B cell (primary cell): ENCODE data around the gene MYLK4. TPM values are rescaled to one million over a fixed set of nuclear protein-coding genes. Genes with fewer than 3 reads are reported as not detected.
A peak's percentile ranks its signal among the peaks of the same experiment; 100 is the strongest.

ENCODE experiments used
- ATAC-seq: fragments of 200-7000 bp; cut with Tn5 transposase; one replicate; pipeline ENCODE4 v1.10.0; 2021; ENCODE audit warnings: low read depth, mild to moderate bottlenecking, moderate number of reproducible peaks, moderate library complexity
- CTCF ChIA-PET: fragments of 350-600 bp; sonication (Branson Sonifier 250); formaldehyde crosslinking; loops from one replicate; lab custom pipeline; 2021; ENCODE audit warnings: antibody characterized with exemption, inconsistent platforms; lab: Charles Lee
- POLR2A ChIA-PET: fragments of 350-600 bp; sonication (Branson Sonifier 250); formaldehyde crosslinking; loops from one replicate; lab custom pipeline; 2021; ENCODE audit warnings: antibody characterized with exemption; lab: Charles Lee
- DNase-seq: peaks from one replicate; pipeline ENCODE4 v3.0.0; 2013
- H2AFZ ChIP-seq: 2 replicates; pipeline ENCODE4 v1.6.1; 2012; ENCODE audit warnings: mild to moderate bottlenecking, low read depth, low read length; ENCODE audit not compliant: insufficient read depth, poor library complexity, severe bottlenecking
- H3K27ac ChIP-seq, 2 donors: 1 replicate in 1 of 2; 2 replicates in 1 of 2; pipeline ENCODE4 v1.5.1; 2012 to 2013; ENCODE audit warnings: low read length in 2 of 2, mild to moderate bottlenecking in 2 of 2, moderate library complexity in 1 of 2
- H3K27me3 ChIP-seq, 4 experiments: fragments of 200-600 bp in 1 of 4; sonication (generic) in 1 of 4; replicated peaks in 1 of 4; 1 replicate in 2 of 4; 2 replicates in 2 of 4; pipeline versions ENCODE4 v1.6.1 to v1.7.0; 2013 to 2016; ENCODE audit warnings: low read length in 3 of 4, mild to moderate bottlenecking in 2 of 4, mixed read lengths in 1 of 4, moderate library complexity in 1 of 4; ENCODE audit not compliant: insufficient read depth in 4 of 4, control insufficient read depth in 3 of 4; ENCODE audit errors: control extremely low read depth in 1 of 4
- H3K36me3 ChIP-seq, 2 experiments: replicated peaks in 1 of 2; 1 replicate in 1 of 2; 2 replicates in 1 of 2; pipeline versions ENCODE4 v1.6.1 to v1.7.1; 2013; ENCODE audit warnings: low read length in 1 of 2; ENCODE audit not compliant: insufficient read depth in 2 of 2, control insufficient read depth in 1 of 2; ENCODE audit errors: control extremely low read depth in 1 of 2, extremely low read depth in 1 of 2
- H3K4me1 ChIP-seq, 2 donors: fragments of 200-600 bp in 1 of 2; sonication (generic) in 1 of 2; 1 replicate in 1 of 2; 2 replicates in 1 of 2; pipeline versions ENCODE4 v1.5.1 to v1.6.1; 2013 to 2017; ENCODE audit warnings: low read length in 2 of 2; ENCODE audit not compliant: control insufficient read depth in 2 of 2, insufficient read depth in 2 of 2
- H3K4me2 ChIP-seq: replicated peaks from 2 replicates; pipeline ENCODE3; 2012; ENCODE audit warnings: mild to moderate bottlenecking, low read depth, low read length; ENCODE audit not compliant: poor library complexity, severe bottlenecking
- H3K4me3 ChIP-seq, 5 experiments: fragments of 200-600 bp in 1 of 5; sonication (generic) in 1 of 5; 1 replicate in 3 of 5; 2 replicates in 2 of 5; pipeline versions ENCODE4 v1.5.1 to v1.7.0; 2011 to 2016; ENCODE audit warnings: low read length in 4 of 5, mild to moderate bottlenecking in 4 of 5, low read depth in 2 of 5, control low read depth in 1 of 5, moderate library complexity in 1 of 5; ENCODE audit not compliant: insufficient read depth in 1 of 5; ENCODE audit errors: control extremely low read depth in 1 of 5, extremely low read depth in 1 of 5
- H3K79me2 ChIP-seq: fragments of 200-600 bp; sonication (generic); one replicate; pipeline ENCODE4 v1.6.0; 2016; ENCODE audit warnings: low read length; ENCODE audit not compliant: control insufficient read depth, insufficient read depth
- H3K9ac ChIP-seq: fragments of 200-600 bp; sonication (generic); 2 replicates; pipeline ENCODE4 v1.6.1; 2017; ENCODE audit warnings: mild to moderate bottlenecking, low read length, moderate library complexity
- H3K9me3 ChIP-seq, 3 donors: one replicate each; pipeline versions ENCODE4 v1.6.1 to v1.7.1; 2013; ENCODE audit warnings: low read length in 2 of 3; ENCODE audit not compliant: control insufficient read depth in 2 of 3, insufficient read depth in 1 of 3; ENCODE audit errors: control extremely low read depth in 1 of 3
- H4K20me1 ChIP-seq: 2 replicates; pipeline ENCODE4 v1.6.0; 2012; ENCODE audit warnings: mild to moderate bottlenecking, low read length; ENCODE audit not compliant: insufficient read depth, control insufficient read depth, poor library complexity, severe bottlenecking
- H3K27ac Mint-ChIP-seq: one replicate; pipeline ENCODE4 v1.8.0; 2021; ENCODE audit warnings: mixed read lengths
- H3K27me3 Mint-ChIP-seq: one replicate; pipeline ENCODE4 v1.8.0; 2021; ENCODE audit warnings: mixed read lengths
- H3K4me1 Mint-ChIP-seq: one replicate; pipeline ENCODE4 v1.8.0; 2021; ENCODE audit warnings: mixed read lengths
- H3K4me3 Mint-ChIP-seq: one replicate; pipeline ENCODE4 v1.8.0; 2021; ENCODE audit warnings: mixed read lengths
- H3K9me3 Mint-ChIP-seq: one replicate; pipeline ENCODE4 v1.8.0; 2022; ENCODE audit warnings: mixed read lengths; ENCODE audit not compliant: insufficient read depth
- EZH2 ChIP-seq: IDR thresholded peaks from 2 replicates; pipeline ENCODE4 v1.6.1; 2012; ENCODE audit warnings: borderline replicate concordance, low read depth, mild to moderate bottlenecking, moderate library complexity, low read length; ENCODE audit not compliant: insufficient read depth, poor library complexity, severe bottlenecking
- WGBS: methylation state at CpG from one replicate; pipeline ENCODE4 v1.1.5; 2013; ENCODE audit warnings: missing lambda C conversion rate; ENCODE audit not compliant: insufficient coverage; 5-methylcytosine and 5-hydroxymethylcytosine counted together
- intact Hi-C: fragments of 100-400 bp; cut with micrococcal nuclease; formaldehyde crosslinking; loops from one replicate; pipeline ENCODE4 v1.10.0; 2022
- polyA plus RNA-seq: library from polyadenylated mRNA; depleted of rRNA; stranded (reverse); fragments of >200 nt; gene quantifications from 2 replicates; pipeline ENCODE4 v1.2.3, GENCODE V29; 2012
- total RNA-seq, 2 donors: library from RNA; stranded (reverse); fragments of 120-200 nt in 1 of 2; gene quantifications; 1 replicate in 1 of 2; 2 replicates in 1 of 2; pipeline versions ENCODE4 v1.2.3 to v1.2.4, GENCODE V29; 2013 to 2022
- TF ChIP-seq, protein P1 (sequence below): fragments of 200-600 bp; IDR thresholded peaks from one replicate; pipeline ENCODE4 v1.8.0; 2022; ENCODE audit warnings: antibody characterized with exemption, mild to moderate bottlenecking

MYLK4 gene
- total and polyA plus RNA-seq, 2 donors (not counting 1 experiment from before 2014, with no cell fraction given) = 0.51 to 1.2 TPM

GRCh38 chr6:2697291-2697690 lies 53.4 kb downstream of the MYLK4 start:
- H3K4me2 ChIP-seq = no peak overlapping the region
- ATAC-seq (no peak), DNase-seq (no peak)
- CTCF ChIA-PET = interaction anchor here (1.0 to 1.2 kb wide), 2 partner anchors 9 to 63 kb away, joined by 3 read pairs; no protein-coding TSS in a partner anchor
- intact Hi-C loops = loop anchor here (5.0 to 10.0 kb wide), 3 partner anchors 342 to 592 kb away; no protein-coding TSS in a partner anchor
- TF ChIP-seq, protein P1, sequence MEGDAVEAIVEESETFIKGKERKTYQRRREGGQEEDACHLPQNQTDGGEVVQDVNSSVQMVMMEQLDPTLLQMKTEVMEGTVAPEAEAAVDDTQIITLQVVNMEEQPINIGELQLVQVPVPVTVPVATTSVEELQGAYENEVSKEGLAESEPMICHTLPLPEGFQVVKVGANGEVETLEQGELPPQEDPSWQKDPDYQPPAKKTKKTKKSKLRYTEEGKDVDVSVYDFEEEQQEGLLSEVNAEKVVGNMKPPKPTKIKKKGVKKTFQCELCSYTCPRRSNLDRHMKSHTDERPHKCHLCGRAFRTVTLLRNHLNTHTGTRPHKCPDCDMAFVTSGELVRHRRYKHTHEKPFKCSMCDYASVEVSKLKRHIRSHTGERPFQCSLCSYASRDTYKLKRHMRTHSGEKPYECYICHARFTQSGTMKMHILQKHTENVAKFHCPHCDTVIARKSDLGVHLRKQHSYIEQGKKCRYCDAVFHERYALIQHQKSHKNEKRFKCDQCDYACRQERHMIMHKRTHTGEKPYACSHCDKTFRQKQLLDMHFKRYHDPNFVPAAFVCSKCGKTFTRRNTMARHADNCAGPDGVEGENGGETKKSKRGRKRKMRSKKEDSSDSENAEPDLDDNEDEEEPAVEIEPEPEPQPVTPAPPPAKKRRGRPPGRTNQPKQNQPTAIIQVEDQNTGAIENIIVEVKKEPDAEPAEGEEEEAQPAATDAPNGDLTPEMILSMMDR = no peak
- no peak for TF ChIP-seq EZH2
- Mint-ChIP-seq H3K4me1 (no peaks in the 10 kb centered on the region), H3K9me3 (no peaks in the 10 kb centered on the region), H3K27ac (no peak overlapping the region), H3K27me3 (peaks cover 8% of the 10 kb centered on the region), H3K4me3 (no peak overlapping the region)
- no peaks in the 10 kb centered on the region for H3K79me2 ChIP-seq
- H3K27me3 ChIP-seq = no peaks in the 10 kb centered on the region
- H3K27ac ChIP-seq = no peak overlapping the region
- H3K9ac ChIP-seq = no peak overlapping the region
- no peaks in the 10 kb centered on the region for H3K9me3 ChIP-seq
- H3K4me1 ChIP-seq = no peaks in the 10 kb centered on the region
- no peak overlapping the region for H3K4me3 ChIP-seq
- H4K20me1 ChIP-seq = no peaks in the 10 kb centered on the region
- POLR2A ChIA-PET = no interaction called here
- 96% methylated on average over 12 of the region's 13 CpGs for WGBS
- H3K36me3 ChIP-seq = no peaks in the 10 kb centered on the region
- no peak overlapping the region for H2AFZ ChIP-seq

DNA sequence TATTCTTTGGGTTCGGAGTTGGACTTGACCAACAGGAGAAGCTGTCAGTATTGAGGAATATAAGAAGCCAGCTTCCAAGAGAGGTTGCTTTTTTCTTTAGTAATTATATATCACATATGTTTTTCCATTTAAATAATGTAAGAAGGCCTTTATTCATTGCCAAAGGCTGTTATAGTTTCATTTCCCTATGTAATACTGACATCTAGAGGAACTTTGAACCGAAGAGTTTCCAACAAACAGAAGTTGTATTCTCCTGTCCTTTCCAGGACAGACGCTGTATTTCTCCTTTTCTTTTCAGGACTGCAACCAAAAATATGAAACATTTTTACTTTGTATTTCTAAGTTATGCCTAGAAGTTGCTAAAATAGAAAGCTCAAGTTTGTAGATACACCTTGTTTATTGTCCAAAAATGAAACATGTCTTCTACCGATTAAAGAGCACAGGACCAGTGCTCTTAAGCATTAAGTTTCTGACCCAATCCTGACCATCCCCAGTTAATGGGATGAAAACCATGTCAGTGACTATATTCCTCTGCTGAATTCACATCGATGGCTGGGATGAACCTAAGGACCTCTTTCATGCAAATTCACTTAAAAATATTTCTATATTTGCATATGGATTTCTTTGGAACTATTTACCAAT lies 55.1 kb downstream of the MYLK4 start:
- no peaks in the 10 kb centered on the region for H3K4me1 Mint-ChIP-seq
- Histone ChIP-seq H3K36me3 (no peaks in the 10 kb centered on the region), H3K9me3 (no peaks in the 10 kb centered on the region), H2AFZ (no peak overlapping the region), H3K4me2 (no peak overlapping the region), H3K27ac (no peak overlapping the region), H3K4me1 (no peaks in the 10 kb centered on the region), H3K27me3 (no peaks in the 10 kb centered on the region), H3K9ac (no peak overlapping the region), H3K4me3 (no peak overlapping the region), H3K79me2 (no peaks in the 10 kb centered on the region), H4K20me1 (no peaks in the 10 kb centered on the region)
- CTCF ChIA-PET = interaction anchor here (1.1 to 4.0 kb wide), 10 partner anchors 7 to 1098 kb away, joined by 3 to 22 read pairs (median 4); no protein-coding TSS in a partner anchor
- H3K4me3 Mint-ChIP-seq = no peak overlapping the region
- peaks cover 7% of the 10 kb centered on the region for H3K27me3 Mint-ChIP-seq
- 88% methylated on average over 1 of the region's 5 CpGs for WGBS
- H3K27ac Mint-ChIP-seq = no peak overlapping the region
- TF ChIP-seq EZH2 = no peak
- TF ChIP-seq, protein P1 = peak; percentile 66
- peak; percentile 42 for DNase-seq
- POLR2A ChIA-PET = no interaction called here
- intact Hi-C loops = loop anchor here (1.0 to 10.0 kb wide), 6 partner anchors 61 to 1099 kb away; no protein-coding TSS in a partner anchor
- H3K9me3 Mint-ChIP-seq = no peaks in the 10 kb centered on the region
- no peak for ATAC-seq
